Stimulated activated CD4-positive, alpha-beta T cell treated with anti-CD3 and anti-CD28 coated beads, Interleukin-1b, Interleukin-23, amount 100 ng/mL, for 1 hour (primary cell): Measurements from ENCODE around the gene RASGRP1.
"Not testable (repeated sequence)": the region's sequence is repeated elsewhere in the genome, so short reads cannot be mapped to it uniquely, and the experiment has no call there.

Experiments
- DNase-seq, 2 donors: peaks; one replicate each; pipeline ENCODE4 v3.0.0-alpha.2; 2020; ENCODE audit warnings: low read depth in 2 of 2

Gene RASGRP1

GRCh38 chr15:38564557-38565286, at the start of gene RASGRP1:
Gene RASGRP1 (minus strand): TSS chr15:38564814. CDS start chr15:38564628, 186 bp downstream.
- DNase-seq: peak; percentile 68 to 69

GRCh38 chr15:38613085-38613484, 48.5 kb upstream of the RASGRP1 start:
- no peak for DNase-seq

- DNase-seq: no peak
Observed at GRCh38 chr15:38612159-38612863, 47.7 kb upstream of the RASGRP1 start.

GRCh38 chr15:38611228-38611627, 46.6 kb upstream of the RASGRP1 start:
- no peak for DNase-seq

GRCh38 chr15:38610748-38611147, 46.1 kb upstream of the RASGRP1 start:
- DNase-seq: no peak

GRCh38 chr15:38609097-38609738, 44.6 kb upstream of the RASGRP1 start:
- DNase-seq: no peak

GRCh38 chr15:38608682-38609081, 44.1 kb upstream of the RASGRP1 start:
- no peak for DNase-seq

- DNase-seq: no peak
Observed at GRCh38 chr15:38605744-38606143, 41.1 kb upstream of the RASGRP1 start.

GRCh38 chr15:38603672-38604071, 39.1 kb upstream of the RASGRP1 start:
- no peak for DNase-seq

- DNase-seq: no peak
Observed at GRCh38 chr15:38602910-38603670, 38.5 kb upstream of the RASGRP1 start.

- DNase-seq: no peak
Observed at GRCh38 chr15:38600236-38600635, 35.6 kb upstream of the RASGRP1 start.

- no peak for DNase-seq
Observed at GRCh38 chr15:38598749-38599148, 34.1 kb upstream of the RASGRP1 start.

- no peak for DNase-seq
Observed at GRCh38 chr15:38597219-38597800, 32.7 kb upstream of the RASGRP1 start.

- DNase-seq: no peak
Observed at GRCh38 chr15:38593524-38593923, 28.9 kb upstream of the RASGRP1 start.

- DNase-seq: no peak
Observed at GRCh38 chr15:38589502-38589901, 24.9 kb upstream of the RASGRP1 start.

GRCh38 chr15:38588672-38589071, 24.1 kb upstream of the RASGRP1 start:
- DNase-seq: no peak

- no peak for DNase-seq
Observed at GRCh38 chr15:38587214-38587613, 22.6 kb upstream of the RASGRP1 start.

GRCh38 chr15:38586005-38586404, 21.4 kb upstream of the RASGRP1 start:
- DNase-seq: not testable (repeated sequence)

GRCh38 chr15:38578626-38579025, 14.0 kb upstream of the RASGRP1 start:
- no peak for DNase-seq

GRCh38 chr15:38577424-38577987, 12.9 kb upstream of the RASGRP1 start:
- DNase-seq: no peak

GRCh38 chr15:38576837-38577236, 12.2 kb upstream of the RASGRP1 start:
- DNase-seq: no peak
